Measurements from ENCODE around the gene CRY2.
A peak's percentile ranks its signal among the peaks of the same experiment; 100 is the strongest.
"Not testable (repeated sequence)": the region's sequence is repeated elsewhere in the genome, so short reads cannot be mapped to it uniquely, and the experiment has no call there.

Gene CRY2

DNA sequence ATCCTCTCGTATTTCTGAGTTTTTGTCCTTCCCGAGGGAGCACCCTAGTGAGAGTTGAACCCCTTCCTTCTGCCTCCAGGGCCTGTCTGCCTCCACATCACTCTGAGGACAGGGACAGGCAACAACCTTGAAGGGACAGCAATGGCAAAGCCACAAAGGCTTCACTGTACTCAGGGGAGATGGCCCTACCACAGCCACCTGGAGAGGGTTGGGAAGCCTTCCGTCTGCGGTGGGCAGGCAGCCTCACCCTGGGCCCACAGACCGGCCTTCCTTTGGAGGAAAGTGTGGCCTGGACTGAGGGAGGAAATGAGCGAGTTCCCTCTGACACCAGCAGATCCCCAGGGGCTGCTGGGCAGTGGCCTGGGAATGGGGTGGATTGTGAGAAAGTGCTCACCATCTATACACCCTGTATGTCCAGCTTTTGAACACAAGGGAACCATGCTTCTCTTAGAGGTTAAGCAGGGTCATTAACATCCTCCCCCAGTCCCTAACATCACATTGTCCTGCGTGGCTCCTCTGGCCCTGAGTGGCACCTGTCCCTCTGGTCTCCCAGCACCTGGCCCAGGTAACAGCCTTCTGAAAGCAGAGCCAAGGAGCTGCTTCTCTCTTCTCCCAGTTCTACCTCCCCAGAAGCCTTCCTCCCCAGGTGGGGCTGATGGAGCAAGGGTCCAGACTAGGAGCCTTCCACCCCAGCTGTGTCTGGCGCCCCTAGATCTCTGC is 35.5 kb upstream of the CRY2 start:
- DNase-seq, result no peak

DNA sequence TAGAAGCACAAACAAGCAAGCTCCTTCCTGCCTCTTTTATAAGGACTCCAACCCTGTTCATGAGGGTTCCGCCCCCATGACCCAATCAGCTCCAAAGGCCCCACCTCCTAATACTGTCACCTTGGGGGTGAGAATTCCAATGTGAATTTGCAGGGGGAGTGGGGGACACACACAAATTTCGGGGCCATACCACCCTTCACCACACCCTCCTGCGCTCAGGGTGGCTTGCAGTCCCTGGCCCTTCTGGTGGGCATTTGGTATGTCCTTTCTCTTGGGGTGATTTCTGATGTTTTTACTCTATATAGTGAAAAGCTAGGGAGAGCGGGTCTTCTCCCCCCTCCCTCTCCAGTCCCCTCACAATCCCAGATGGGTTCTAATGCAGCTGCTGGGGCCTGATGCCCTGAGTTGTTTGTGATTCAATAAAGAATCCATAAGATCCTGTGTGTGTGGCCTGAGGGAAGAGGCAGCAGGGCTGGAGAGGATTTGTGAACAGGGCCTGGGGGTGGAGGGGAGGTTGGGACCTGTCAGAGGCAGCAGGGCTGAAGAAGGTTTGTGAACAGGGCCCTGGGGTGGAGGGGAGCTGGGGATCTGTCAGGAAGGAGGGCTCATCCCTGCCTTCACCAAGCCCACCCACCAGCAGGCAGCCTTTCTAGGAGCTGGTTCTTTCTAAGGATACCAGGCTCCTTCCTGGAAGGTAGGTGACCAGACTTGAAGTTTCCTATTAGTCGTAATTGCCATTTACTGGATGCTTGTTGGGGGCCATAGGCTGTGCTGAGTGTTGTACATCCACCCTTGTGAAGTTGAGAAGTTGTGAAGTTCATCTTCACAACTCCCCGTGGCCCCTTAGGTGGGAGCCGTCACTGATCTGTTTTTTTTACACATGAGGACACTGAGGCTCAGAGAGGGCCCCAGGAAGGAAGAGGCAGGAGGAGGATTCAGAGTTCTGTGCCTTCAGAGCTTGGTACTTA is 34.4 kb upstream of the CRY2 start:
- no peak for DNase-seq

DNA sequence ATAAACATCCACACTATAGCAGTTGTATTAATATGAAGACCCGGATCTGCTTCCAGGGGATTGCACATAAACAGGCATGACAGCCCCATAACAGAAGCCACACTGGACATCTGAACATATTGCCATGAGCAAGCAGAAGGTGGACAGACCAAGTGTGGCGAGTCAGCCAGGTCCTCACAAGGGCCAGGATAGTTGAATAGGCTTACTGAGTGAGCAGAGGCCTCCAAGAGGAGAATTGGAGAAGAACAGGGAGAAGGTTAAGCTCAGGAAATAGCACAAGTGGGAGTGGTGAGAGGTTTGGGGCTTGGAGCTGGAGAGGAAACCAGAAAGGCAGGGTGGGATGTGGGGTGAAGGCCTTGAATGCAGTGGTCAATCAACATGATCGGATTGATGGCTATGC is 31.5 kb upstream of the CRY2 start:
- DNase-seq, result no peak

DNA sequence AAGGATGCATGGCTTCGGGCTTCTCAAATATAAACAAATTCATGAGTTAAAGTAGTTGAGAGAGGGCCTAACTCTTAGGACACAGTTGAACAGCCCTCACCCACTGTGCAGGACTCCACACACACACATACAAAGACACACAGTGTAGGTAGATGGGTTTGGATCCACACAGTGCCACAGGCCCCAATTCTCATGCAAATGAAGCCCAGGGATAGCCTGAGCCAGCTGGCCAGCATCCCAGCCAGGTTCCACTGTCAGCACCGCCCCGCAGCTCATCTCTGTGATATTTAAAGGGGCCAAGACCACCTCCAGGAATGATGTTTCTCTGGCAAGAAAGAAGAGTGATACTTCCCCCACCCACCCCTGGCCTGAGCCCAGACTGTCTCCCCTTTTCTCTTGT is 30.7 kb upstream of the CRY2 start:
- DNase-seq, result no peak

DNA sequence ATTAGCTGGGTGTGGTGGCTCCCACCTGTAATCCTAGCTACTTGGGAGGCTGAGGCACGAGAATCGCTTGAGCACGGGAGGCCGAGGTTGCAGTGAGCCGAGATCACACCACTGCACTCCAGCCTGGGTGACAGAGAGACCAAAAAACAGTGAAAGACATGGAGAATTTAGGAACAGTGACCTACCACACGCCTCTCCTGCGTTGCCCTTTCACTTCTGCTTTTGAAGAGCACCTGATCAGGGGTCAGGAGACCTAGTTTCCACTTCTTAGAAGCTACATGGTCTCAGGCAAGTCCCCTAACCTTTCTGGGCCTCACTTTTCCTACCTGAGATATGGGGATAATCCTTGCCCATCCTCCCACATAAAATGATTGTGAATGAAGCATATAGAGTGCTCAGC is 30.1 kb upstream of the CRY2 start:
- peak; percentile 9 for DNase-seq

DNA sequence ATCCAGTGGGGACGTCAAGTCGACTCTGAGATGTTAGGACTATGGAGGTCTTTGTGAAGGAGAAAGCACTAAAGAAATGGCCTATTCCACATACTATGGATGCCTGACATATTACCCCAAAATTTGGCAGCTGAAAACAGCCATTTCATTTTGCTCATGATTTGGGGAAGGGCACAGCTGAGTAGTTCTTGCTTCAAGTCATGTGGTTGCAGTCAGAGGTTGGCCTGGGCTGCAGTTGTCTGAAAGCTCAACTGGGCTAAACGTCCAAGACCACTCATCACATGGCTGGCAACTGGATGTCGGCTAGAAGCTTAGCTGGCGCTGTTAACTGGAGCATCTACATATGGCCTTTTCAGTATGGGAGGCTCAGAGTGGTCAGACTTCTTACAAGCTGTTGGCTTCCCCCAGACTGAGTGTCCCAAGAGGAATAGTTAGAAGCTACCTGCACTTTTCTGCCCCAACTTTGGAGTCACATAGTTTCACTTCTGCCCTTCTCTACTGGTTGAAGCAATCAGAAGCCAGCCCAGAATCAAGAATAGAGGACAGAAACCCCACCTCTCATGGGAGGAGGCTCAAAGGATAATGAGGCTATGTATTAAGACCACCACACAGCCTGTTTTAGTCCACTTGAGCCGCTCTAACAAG is 28.2 kb upstream of the CRY2 start:
- peak; percentile 37 for DNase-seq

DNA sequence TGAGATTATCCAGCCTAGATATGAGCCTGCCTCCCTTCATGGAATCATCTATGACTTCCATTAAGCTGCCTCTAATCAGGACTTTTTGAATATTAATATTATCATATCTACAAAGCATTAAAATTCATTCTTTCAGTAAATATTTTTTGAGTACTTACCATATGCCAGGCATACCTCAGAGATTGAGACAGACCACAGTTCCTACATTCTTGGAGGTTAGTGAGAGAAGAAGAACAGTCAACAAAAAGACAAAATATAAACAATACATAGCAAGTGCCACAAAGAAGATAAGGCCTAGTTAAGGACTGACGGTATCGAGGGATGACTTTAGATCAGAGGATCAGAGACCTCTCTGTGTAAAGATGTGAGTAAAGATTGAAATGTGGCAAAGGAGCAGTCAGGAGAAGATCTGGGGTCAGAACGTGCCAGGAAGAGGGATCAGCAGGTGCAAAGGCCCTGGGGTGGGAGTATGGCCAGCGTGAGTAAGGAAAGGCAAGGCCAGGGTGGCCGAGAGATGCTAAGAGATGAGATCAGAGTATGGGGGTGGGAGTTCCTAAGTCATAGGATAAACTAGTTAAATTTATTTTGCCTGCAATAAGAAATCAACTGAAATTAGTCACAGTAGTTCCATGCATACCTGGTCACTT is 26.9 kb upstream of the CRY2 start:
- DNase-seq, result no peak

DNA sequence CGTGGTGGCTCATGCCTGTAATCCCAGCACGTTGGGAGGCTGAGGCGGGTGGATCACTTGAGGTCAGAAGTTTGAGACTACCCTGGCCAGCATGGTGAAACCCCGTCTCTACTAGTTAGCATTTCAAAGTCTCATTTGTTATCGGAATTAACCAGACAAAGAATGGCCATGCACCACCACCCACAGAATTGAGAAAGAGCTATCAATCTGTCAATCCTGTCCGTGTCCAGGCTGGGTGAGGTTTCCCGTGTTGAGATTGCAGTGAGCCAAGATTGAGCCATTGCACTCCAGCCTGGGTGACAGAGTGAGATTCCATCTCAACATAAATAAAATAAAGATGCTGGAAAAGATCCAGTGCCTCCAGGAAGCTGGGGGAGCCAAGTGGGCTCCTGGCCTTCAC is 20.8 kb upstream of the CRY2 start:
- peak; percentile 65 for DNase-seq

DNA sequence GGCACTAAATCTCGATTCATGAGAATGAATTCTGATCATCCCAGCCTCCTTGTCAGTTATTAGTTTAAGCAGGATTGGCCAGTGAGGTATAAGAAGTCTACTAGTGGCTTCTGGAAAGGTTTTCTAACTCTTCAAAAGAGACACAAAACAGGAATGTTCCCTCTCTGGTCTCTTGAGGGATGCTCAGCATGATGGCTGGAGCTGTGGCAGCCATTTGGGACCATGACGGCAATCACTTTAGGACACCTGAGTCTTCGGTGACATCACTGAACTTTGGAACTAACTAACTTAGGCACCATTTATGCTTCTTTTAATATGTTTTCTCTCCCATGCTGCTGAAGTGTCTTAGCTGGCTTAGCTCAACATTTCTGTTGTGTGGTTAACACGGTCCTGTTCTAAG is 20.2 kb upstream of the CRY2 start:
- no peak for DNase-seq

DNA sequence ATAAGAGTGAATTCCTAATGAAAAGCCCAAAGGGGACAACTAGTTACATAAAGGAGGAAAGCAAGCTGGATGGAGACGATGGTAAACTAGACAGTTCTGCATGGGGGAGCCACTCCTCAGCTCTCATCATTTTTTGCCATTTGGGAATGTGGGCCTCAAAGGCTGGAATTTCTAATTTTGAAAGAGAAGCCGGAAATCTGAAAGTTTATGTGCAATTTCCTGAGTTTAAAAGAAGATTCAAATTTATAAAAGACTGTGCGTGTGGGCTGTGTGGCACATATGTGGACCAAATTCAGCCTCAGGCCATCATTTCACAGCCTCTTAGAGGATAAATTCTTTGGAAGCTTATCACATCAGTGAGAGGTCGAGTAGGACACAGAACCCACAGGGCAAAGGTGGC is 18.3 kb upstream of the CRY2 start:
- no peak for DNase-seq

DNA sequence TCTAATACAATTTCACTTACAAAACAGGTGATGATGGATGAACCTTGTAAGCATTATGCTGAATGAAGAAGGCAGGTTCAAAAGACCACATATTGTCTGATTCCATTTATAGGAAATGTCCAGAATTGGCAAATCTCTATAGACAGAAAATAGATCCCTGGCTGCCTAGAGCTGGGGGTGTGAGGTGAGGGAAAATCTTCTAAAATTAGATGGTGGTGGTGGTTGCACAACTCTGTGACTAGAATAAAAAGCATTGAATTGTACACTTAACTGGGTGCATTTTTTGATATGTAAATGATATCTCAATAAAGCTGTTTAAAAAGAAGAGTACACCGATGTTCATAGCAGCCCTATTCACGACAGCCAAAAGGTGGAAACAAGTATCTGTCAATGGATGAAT is 16.7 kb upstream of the CRY2 start:
- no peak for DNase-seq

DNA sequence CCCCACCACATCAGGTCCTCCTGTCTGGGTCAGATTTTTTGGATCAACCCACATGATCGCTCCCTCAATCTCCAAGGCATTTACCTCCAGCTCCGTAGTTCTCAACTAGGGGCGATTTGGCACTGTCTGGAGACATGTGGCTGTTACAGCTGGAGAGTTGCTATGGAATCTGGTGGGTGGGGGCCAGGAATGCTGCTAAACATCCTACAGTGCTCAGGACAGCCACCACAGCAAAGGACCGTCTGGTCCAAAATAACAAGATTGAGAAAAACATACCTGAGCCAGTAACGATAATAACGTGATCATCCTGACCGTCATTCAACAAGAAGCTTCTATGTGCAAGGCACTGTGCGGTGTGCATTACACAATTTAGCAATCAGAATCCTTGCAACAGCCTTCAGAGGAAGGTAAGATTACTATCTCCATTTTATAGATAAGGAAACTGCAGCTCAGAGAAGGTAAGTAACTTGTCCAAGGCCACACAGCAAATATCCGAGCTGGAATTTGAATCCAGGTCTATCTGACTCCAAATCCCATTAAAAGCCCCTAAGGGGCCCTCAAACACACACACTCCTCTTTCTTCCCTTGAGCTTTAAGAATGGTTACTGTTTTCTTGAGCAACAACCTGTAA is 14.3 kb upstream of the CRY2 start:
- DNase-seq, result no peak

DNA sequence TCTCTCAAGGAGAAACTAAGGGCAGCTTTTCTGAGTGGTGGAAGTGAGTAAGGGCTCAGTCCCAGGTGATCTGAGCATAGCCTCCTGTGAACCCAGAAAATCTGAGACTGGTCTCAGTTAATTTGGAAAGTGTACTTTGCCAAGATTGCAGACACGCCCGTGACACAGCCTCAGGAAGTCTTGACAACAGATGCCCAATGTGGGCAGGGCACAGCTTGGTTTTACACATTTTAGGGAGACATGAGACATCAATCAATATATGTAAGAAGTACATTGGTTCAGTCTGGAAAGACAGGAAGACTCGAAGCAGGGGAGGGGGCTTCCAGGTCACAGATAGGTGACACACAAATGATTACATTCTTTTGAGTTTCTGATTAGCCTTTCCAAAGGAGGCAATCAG is 13.5 kb upstream of the CRY2 start:
- DNase-seq, result no peak

DNA sequence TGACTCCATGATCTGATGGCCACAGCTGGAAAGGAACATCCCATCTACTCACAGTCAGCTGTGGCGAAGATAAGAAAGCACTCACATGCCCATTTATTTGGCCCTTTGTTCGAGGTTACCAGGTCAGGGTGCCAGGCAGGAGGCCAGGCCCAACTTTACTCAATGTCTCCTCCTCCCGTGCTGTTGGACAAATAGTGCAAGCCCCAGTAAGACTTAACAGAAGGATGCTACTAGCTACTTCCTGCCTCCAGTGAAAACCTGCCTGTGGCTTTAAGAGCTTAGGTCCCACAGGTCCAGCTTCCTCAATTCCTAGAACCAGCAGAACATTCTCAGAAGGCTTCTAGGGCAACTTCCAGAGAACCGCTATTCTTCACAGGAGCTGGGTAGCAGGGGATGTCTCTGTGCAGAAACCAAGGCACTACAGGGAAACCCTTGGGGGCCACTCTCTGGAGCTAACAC is 12.9 kb upstream of the CRY2 start:
- peak; percentile 97 for DNase-seq

DNA sequence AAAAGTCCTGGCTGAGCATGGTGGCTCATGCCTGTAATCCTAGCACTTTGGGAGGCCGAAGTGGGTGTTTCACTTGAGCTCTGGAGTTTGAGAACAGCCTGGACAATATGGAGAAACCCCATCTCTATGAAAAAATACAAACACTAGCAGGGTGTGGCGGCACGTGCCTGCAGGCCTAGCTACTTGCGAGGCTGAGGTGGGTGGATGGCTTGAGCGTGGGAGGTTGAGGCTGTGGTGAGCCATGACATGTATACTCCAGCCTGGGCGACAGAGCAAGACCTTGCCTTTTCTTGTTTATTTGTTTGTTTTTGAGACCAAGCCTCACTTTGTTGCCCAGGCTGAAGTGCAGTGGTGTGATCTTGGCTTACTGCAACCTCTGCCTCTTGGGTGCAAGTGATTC is 8.1 kb upstream of the CRY2 start:
- no peak for DNase-seq

DNA sequence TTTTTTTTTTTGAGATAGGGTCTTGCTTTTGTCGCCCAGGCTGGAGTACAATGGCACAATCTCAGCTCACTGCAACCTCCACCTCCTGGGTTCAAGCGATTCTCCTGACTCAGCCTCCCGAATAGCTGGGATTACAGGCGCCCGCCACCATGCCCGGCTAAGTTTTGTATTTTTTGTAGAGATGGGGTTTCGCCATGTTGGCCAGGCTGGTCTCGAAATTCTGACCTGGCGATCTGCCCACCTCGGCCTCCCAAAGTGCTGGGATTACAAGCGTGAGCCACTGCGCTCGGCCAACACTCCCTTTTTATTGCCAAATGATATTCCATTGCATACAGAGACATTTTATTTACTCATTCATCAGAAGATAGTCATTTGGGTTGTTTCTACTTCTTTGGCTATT is 7.0 kb upstream of the CRY2 start:
- DNase-seq, result not testable (repeated sequence)

DNA sequence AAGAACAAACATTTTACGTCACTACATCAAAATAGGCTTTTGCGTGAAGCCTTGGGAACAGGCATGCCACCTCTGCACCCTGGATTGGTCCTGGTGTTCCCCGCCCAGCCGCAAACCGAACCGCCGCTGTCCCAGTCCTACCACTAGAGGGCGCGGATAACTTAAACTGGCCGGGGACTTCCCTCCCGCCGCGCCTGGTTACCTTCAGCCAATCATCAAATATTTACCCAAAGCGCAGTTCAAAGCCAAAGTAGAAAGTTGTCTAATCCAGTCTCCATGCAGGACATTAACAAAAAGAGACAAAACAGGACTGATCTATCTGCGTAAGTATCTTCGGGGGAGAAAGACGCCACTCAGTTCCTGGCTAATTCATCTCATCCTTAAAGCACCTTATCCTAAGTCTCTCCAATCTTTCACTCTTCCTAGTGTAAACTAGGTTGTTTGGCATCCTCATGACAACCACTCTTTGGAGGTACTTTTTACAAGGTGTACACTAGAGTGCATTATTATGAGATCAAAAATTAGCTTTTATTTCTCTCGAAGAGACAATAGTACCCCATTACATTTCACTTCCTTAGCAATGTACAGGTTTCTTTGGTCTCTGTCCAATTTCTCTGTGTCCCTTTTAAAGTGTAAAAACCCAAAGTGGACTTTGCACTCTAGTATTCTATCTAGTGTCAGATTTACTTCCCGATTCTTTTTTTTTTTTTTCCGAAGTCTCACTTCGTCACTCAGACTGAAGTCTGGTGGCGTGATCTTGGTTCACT is 3.9 kb upstream of the CRY2 start:
- DNase-seq, result peak; percentile 75

DNA sequence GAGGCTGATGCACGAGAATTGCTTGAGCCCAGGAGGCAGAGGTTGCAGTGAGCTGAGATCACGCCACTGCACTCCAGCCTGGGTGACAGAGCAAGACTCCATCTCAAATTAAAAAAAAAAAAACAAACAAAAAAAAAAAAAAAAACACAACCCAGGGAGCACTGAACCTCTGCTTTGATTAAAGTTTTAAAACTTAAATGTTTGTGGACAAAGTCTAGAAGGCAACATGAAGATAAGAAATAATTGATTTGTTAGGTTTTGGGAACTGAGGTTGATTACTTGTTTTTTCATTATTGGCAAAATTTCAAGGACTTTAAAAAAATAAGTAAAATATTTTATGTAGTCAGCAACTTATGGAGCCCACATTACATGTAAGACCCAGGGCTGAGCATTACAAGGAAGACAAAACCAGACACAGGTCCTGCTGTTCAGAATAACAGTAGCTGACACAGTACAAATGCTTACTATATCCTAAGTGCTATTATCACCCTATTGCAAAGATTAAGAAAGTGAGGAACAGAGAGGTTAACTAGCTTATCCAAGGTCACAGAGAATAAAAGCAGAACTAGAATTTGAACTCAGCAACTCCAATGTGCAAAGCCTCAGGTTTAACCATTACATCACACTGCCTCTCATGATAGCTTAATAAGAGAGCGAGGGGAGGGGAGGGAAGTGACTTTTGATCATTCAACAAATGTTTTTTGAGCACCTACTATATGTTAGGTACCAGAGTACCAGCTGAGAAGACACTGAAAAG is 2.3 kb upstream of the CRY2 start:
- DNase-seq, result peak; percentile 53

DNA sequence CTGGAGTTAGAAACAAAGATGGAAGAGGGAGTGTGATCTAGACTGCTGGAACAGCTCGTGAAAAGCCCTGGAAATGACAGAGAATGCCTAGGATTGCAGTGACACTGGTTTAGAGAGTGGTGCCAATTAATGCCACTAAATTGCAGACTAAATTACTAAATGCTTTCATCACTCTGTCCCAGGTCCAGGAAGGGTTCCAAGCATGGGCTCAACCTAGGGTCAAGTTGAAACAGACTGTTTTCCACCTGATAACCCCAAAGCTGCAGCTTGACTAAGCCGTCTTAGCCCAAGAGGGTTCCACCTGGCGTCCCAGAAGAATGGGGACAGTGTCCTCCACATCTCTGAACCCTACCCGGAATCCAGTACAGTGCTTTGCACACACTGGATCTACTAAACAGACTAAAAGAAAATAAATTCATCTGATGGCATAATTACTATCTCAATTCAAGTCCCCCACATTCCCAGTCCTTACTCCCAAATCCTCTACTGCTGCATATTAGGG is 1.1 kb upstream of the CRY2 start:
- no peak for DNase-seq

DNA sequence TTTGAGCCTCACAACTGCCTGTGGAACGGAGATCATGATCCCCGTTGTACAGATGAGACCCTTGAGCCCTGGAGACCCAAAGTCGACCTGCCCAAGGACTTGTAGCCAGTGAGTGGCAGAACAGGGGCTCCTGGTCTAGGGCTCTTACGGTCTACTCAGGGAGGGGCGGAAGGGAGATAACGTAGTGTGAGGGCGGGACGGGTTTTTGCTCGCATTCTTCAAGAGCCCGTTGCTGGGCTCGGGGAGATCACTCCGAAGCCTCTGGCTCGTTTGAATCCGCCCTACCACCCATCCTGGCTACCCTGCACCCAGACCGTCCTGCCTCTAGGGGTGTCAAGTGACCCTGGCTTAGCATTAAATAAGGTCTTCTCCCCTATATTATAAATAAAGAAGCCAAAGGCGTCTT is 639 bp downstream of the CRY2 start:
- DNase-seq, result peak; percentile 14

DNA sequence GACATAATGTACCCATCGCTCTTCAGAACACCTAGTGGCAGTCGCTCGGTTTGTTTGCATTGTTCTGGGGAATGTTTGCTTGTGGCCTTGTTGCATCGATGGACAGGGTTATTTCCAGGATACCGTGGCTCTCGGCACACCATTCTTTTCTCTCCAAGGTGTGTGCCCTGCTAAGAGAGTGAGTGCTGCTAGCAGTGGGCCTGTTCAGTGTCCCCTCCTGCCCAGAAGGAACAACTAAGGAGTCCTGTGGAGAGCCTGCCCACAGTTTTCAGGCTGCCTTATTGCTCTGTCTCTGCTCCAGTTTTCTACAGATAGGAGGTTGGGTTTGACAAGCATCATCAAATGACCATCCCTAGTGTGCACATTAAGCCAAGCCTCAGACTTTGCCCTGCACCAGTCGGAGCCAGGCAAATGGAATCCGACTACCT is 1.4 kb downstream of the CRY2 start:
- DNase-seq, result no peak
